HG03045 (cell line): ENCODE data around the gene PTPRN2.
"Not testable (repeated sequence)": the region's sequence is repeated elsewhere in the genome, so short reads cannot be mapped to it uniquely, and the experiment has no call there.

Experiments
- ATAC-seq: cut with Tn5 transposase; IDR thresholded peaks from one replicate; pipeline ENCODE4 v1.9.1; 2021; ENCODE audit warnings: mild to moderate bottlenecking, moderate library complexity; ENCODE audit not compliant: unreplicated experiment

Gene PTPRN2

GRCh38 chr7:157895520-157896375 is 691.9 kb downstream of the PTPRN2 start:
- no peak for ATAC-seq

- ATAC-seq, result not testable (repeated sequence)
Measured at GRCh38 chr7:157895098-157895497, 692.5 kb downstream of the PTPRN2 start.

GRCh38 chr7:157893535-157894044 is 694.0 kb downstream of the PTPRN2 start:
- ATAC-seq, result no peak

GRCh38 chr7:157892751-157893523 is 694.7 kb downstream of the PTPRN2 start:
- no peak for ATAC-seq

- no peak for ATAC-seq
Measured at GRCh38 chr7:157890921-157891401, 696.7 kb downstream of the PTPRN2 start.

- no peak for ATAC-seq
Measured at GRCh38 chr7:157889480-157889879, 698.1 kb downstream of the PTPRN2 start.

GRCh38 chr7:157888579-157888978 is 699.0 kb downstream of the PTPRN2 start:
- no peak for ATAC-seq

GRCh38 chr7:157887400-157887799 is 700.2 kb downstream of the PTPRN2 start:
- no peak for ATAC-seq

GRCh38 chr7:157886711-157887110 is 700.9 kb downstream of the PTPRN2 start:
- no peak for ATAC-seq

- no peak for ATAC-seq
Measured at GRCh38 chr7:157886266-157886665, 701.4 kb downstream of the PTPRN2 start.

GRCh38 chr7:157885140-157885539 is 702.5 kb downstream of the PTPRN2 start:
- ATAC-seq, result no peak

- ATAC-seq, result no peak
Measured at GRCh38 chr7:157884461-157885062, 703.1 kb downstream of the PTPRN2 start.

- no peak for ATAC-seq
Measured at GRCh38 chr7:157881048-157881771, 706.4 kb downstream of the PTPRN2 start.

GRCh38 chr7:157879391-157879790 is 708.2 kb downstream of the PTPRN2 start:
- no peak for ATAC-seq

- ATAC-seq, result no peak
Measured at GRCh38 chr7:157877298-157878090, 710.1 kb downstream of the PTPRN2 start.

GRCh38 chr7:157876469-157877285 is 710.9 kb downstream of the PTPRN2 start:
- no peak for ATAC-seq

- no peak for ATAC-seq
Measured at GRCh38 chr7:157875230-157876179, 712.1 kb downstream of the PTPRN2 start.

GRCh38 chr7:157874870-157875229 is 712.8 kb downstream of the PTPRN2 start:
- no peak for ATAC-seq
